ENCODE measurements around the gene EEF1AKMT4.

Gene EEF1AKMT4

DNA sequence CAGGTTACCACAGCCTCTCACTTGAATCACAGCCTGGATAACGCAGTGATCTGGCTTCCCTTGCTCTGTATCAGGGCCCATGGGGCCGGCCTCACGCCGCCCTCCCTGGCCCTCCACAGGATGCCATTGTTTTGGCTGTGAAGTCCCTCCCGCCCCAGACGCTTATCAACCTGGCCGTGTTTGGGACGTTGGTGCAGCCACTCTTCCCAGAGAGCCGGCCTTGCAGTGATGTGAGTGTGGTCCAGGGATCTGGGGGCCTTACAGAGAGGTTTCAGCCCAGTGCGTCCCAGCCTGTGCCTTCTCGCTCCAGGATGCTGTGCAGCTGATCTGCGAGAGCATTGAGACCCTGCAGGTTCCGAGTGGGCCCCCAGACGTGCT lies 13.4 kb upstream of the EEF1AKMT4 start:
- TF ChIP-seq, protein P1, sequence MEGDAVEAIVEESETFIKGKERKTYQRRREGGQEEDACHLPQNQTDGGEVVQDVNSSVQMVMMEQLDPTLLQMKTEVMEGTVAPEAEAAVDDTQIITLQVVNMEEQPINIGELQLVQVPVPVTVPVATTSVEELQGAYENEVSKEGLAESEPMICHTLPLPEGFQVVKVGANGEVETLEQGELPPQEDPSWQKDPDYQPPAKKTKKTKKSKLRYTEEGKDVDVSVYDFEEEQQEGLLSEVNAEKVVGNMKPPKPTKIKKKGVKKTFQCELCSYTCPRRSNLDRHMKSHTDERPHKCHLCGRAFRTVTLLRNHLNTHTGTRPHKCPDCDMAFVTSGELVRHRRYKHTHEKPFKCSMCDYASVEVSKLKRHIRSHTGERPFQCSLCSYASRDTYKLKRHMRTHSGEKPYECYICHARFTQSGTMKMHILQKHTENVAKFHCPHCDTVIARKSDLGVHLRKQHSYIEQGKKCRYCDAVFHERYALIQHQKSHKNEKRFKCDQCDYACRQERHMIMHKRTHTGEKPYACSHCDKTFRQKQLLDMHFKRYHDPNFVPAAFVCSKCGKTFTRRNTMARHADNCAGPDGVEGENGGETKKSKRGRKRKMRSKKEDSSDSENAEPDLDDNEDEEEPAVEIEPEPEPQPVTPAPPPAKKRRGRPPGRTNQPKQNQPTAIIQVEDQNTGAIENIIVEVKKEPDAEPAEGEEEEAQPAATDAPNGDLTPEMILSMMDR (conservative IDR thresholded peaks at IDR 0.05): no peak
- H3K27ac ChIP-seq: no peak overlapping the region

DNA sequence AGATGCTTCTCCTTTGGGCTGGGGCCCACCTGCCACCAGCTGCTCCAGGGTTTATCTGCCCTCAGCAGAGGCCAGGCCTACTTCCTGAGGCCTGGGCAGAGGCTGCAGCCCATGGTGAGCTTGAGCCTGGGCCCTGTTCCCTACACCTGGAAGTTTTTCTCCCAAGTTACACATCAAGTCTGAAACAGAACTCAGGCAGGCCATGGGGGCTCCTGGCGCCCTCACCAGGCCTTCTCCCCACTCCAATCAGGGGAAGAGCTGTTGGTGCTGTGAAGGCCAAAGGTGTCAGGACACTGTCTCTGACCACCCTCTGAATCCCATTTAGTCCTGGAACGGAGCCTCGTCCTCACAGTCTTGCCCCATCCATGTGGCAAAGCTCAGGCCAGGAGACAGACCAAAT lies 12.8 kb upstream of the EEF1AKMT4 start:
- TF ChIP-seq, protein P1 (conservative IDR thresholded peaks at IDR 0.05): no peak
- H3K27ac ChIP-seq: no peak overlapping the region

DNA sequence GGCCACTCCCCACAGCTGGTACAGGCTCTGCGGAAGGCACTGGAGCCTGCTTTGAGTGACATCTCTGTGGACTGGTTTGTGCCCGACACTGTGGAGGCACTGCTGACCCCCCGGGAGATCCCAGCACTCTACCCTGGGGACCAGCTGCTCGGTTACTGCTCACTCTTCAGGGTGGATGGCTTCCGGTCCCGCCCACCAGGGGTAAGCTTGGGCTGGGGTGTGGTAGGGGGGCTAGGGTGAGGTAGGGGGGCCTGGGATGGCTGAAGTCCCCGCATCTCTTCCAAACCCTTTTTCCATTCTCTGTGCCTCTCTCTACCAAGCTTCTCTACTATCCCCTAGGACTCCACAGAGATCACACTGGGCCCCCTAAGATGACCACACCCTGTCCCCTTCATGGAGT lies 12.3 kb upstream of the EEF1AKMT4 start:
- no peak overlapping the region for H3K27ac ChIP-seq
- TF ChIP-seq, protein P1 (conservative IDR thresholded peaks at IDR 0.05): no peak

DNA sequence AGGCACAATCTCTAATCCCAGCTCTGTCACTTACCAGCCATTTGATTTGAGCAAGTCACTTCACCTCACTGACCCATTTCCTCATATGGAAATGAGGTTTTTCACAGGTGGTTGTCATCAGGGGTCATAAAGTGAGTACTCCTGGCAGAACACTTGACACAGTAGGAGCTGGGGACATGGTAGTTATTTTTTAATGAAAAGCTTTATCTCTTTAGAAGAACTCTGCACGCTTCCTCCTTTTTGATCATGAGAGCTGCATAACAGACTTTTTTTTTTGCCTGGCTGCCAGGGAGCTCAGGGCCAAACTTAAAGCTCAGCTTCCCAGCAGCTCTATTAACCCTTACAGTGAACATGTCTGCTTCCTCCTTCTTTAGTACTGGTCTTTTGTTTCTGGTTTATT lies 11.7 kb upstream of the EEF1AKMT4 start:
- TF ChIP-seq, protein P1 (conservative IDR thresholded peaks at IDR 0.05): no peak
- H3K27ac ChIP-seq: no peak overlapping the region

DNA sequence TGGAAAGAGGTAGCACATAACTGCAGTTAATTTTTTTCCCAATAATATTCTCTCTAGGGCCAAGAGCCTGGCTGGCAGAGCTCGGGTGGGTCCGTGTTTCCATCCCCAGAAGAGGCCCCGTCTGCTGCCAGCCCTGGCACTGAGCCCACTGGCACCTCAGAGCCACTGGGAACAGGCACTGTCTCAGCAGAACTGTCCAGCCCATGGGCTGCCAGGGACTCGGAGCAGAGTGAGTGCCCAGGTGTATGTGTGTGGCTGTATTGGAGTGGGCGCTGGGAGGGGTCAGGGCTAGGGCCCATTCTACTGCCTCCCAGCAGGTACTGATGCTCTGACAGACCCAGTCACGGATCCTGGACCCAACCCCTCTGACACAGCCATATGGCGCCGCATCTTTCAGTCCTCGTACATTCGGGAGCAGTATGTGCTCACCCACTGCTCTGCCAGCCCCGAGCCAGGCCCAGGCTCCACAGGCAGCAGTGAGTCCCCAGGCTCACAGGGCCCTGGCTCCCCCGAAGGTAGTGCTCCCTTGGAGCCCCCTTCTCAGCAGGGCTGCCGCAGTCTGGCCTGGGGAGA lies 11.1 kb upstream of the EEF1AKMT4 start:
- TF ChIP-seq, protein P1 (conservative IDR thresholded peaks at IDR 0.05): no peak

DNA sequence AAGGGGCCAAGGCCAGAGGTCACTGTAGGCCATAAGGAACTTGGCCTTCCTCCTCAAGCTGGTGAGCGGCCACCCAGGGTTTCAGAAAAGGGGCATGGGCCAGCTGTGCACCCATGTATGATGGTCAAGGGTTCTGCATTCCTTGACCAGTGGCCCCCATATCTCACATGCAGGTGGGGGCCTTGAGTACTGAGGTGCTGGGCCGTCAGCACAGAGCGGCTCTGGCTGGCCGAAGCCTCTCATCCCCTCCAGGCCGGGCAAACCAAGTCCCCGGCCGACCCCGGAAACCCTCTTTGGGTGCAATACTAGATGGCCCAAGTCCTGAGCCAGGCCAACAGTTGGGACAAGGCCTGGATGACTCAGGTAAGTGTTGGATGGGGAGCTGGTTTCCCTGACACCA lies 10.3 kb upstream of the EEF1AKMT4 start:
- TF ChIP-seq, protein P1 (conservative IDR thresholded peaks at IDR 0.05): no peak
- no peak overlapping the region for H3K27ac ChIP-seq

More for the DNA sequence above, 11.1 kb upstream of the EEF1AKMT4 start:
- H3K27ac ChIP-seq: no peak overlapping the region

DNA sequence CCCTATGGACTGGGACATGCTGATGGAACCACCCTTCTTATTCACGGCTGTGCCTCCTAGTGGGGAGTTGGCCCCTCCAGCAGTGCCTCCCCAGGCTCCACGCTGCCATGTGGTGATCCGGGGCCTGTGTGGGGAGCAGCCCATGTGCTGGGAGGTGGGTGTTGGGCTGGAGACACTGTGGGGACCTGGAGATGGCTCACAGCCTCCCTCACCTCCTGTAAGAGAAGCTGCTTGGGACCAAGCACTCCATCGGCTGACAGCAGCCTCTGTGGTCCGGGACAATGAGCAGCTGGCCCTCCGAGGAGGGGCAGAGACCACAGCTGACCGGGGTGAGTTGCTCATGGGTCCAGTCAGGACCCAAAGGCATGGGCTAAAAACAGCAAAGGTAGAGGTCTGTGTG lies 9.8 kb upstream of the EEF1AKMT4 start:
- no peak overlapping the region for H3K27ac ChIP-seq
- TF ChIP-seq, protein P1 (conservative IDR thresholded peaks at IDR 0.05): no peak
